Eye (tissue), 1 donor: Measurements from ENCODE around the gene ZSCAN12.
"Not testable (repeated sequence)": the region's sequence is repeated elsewhere in the genome, so short reads cannot be mapped to it uniquely, and the experiment has no call there.

Experiments
- DNase-seq: peaks from one replicate; pipeline ENCODE4 v3.0.0-alpha.2; 2015

Gene ZSCAN12

DNA sequence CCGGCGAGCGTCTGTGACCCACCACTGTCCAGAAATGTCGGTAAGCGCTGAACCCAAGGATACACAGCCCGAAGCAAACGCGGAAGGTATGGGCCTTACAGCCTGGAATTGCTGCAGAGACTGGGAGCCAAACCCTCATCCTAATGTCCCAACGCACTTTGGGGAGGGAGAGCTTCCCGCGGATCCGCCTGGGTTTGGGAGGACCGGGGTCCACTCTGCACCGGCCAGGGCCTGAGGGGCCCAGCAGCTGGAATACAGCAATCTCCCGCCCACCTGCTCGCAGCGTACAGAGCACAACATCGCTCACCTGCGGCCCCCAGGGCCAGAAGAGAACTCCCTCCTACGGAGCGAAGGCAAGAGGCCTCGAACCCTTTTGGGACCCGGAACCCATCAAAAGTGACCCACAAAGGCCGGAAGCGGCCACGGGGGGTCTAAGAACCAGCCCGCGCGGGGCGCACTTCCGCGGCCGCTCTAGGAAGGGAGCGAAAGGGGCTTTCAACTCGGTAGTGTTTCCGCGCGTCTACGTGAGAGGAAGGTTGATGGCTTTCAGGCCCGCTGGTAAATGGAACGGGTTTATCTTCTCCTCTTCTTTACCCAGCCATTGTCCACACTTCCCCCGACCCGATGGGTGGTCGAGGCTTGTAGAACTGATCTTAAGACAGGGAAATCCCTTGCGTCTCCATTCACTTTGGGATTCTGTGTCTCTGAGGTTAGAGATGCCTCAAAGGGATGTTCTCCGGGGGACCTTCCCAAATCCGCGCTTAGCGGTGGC lies at the start of gene ZSCAN12:
Gene ZSCAN12, minus strand, starts transcription at position 398 of the 772 bp plus-strand sequence. CDS start 1,342 bp downstream, outside the sequence.
- peak; percentile 96 for DNase-seq

DNA sequence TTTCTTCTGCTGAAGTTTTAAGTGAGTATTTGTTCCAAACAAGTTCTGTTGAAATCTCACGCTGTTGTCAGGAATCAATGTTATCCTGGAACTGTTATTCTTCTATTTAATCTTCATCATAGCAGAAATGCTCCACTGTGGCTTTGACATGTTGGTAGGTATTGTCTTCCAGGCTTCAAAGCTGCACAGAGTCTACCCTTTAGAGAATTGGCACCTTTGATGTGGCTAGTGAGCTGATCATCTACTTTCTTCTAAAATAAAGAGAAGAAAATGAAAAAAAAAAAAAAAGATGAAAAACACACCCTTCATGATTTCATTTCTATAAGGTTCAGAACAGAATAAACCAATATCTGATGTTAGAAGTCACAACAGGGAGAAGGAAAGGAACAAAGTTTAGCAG lies 49.5 kb upstream of the ZSCAN12 start:
- no peak for DNase-seq

GRCh38 chr6:28447512-28447906 lies 48.0 kb upstream of the ZSCAN12 start:
- DNase-seq, result not testable (repeated sequence)

DNA sequence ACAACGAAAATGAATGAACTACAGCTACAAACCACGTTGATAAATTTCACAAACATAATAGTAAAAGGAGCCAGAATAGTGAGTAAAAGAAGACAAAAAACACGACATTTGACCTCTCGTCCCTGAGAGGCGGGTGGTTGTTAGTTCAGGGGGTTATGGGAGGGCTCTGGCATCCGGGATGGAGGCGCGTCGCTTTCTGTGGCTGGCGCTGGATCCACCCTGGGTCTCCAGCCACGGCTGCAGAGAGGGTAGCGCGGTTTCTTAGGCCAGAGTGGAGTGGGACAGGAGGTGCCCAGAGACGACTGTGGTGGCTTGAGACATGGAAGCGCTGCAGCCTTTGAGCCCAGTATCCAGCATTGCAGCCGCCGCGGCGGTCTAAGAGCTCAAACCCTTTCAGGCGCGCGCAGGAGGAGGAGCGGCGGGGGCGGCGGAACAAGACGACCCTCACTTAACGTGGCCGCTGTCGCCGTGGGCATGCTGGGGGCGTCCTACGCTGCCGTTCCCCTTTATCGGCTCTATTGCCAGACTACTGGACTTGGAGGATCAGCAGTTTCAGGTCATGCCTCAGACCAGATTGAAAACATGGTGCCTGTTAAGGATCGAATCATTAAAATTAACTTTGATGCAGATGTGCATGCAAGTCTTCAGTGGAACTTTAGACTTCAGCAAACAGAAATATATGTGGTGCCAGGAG lies 47.4 kb upstream of the ZSCAN12 start:
- DNase-seq, result peak; percentile 76

DNA sequence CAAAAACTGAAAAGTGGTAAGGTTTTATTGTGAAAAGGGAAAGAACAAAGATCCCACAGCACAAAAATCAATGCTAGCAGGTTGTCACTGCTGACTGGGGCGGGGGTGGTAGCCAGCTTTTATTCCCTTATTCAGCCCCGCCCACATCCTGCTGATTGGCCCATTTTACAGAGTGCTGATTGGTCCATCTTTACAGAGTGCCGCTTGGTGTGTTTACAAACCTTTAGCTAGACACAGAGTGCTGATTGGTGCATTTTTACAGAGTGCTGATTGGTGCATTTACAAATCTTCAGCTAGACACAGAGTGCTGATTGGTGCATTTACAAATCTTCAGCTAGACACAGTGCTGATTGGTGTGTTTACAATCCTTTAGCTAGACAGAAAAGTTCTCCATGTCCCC lies 45.2 kb upstream of the ZSCAN12 start:
- DNase-seq, result peak; percentile 8

DNA sequence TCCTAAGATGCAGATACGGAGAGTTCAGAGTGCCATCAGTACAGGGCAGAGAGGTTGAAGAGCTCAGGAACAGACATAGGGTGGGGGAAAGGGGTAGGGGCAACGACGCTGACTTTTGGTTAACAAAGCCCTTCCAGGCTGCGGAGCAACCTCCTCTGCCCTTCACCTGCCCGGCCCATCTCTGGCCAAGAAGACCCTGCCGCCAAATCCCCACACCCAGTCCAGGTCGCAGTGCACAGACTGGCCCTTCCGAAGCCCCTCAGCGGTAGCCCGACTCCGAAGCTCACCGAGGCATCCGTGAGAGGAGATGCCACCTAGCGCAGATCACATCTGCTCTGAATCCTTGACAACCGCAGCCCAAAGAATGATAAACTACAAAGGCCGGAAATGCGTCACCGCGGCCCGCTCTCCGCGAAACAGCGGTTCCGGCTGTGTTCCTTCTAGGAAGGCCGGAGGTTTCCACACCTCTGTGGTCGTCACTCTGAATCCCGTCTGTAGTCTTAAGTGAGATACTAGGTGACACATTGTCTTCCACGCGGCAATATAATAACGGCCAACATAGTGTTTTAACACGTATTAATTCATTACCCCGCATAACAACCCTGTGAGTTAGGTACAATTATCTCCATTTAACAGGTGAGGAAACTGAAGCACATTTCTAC lies 43.7 kb upstream of the ZSCAN12 start, which contains the start of gene ZSCAN23:
Gene ZSCAN23, minus strand, starts transcription at position 380 of the 662 bp plus-strand sequence. CDS start 7,225 bp downstream, outside the sequence.
- peak; percentile 96 for DNase-seq

DNA sequence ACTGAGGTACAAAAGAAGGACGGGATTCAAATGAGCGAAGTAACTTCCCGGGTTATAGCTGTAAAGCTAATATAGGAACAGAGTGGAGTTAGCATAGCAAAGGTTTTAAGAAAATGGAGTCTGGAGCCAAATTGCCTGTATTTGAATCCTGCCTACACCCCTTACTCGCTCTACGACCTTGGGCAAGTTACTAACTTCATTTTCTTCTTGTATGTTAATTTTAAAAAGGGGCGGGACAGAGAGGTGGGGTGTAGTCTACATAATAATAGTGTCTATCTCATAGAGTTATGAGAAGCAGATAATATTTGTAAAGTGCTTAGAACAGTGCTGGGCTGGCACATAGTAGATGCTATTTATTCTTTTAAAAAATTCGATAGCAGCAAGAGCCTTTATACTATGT lies 43.0 kb upstream of the ZSCAN12 start:
- no peak for DNase-seq

GRCh38 chr6:28436404-28436803 lies 36.9 kb upstream of the ZSCAN12 start:
- DNase-seq, result no peak

- DNase-seq, result no peak
Measured at GRCh38 chr6:28433119-28433518, 33.6 kb upstream of the ZSCAN12 start.

DNA sequence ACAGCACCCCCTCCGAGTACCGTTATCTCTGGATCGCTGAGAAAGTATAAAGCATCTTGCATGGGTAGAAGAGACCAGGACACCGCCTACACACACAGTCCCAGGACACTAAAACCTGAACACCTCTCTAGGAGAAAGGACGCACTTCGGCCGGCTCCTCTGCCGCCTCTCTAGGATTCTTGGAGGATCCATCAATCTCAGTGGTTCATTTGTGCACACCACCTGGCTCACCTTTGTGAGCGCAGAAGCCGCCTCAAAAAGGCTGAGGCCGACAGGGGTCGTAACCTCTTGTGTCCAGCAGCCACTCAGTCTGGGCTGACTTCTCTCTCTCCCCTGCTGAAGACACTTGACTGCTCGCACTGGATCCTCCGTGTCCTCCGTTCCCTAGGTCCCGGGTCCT lies 30.2 kb upstream of the ZSCAN12 start:
- DNase-seq, result peak; percentile 40

GRCh38 chr6:28425944-28426541 lies 26.5 kb upstream of the ZSCAN12 start:
- DNase-seq, result no peak

GRCh38 chr6:28424163-28424562 lies 24.6 kb upstream of the ZSCAN12 start:
- DNase-seq, result no peak

DNA sequence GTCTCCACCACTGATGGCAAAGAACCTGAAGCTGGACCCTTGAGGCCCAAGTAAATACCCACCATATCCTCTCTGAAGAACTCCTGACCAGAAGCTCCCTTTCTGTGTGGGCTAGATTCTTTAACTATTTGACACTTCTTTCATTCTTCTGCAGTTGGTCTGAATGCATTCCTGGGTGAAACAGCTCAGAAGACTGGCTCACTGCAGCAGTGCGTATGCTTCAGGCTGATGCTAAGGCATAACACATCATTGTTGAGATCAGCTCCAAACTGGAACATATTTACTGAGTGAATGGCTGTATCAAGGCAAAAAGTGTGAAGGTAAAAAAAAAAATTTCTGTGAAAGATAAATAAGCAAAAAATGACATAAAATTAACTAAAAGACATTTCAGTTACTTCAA lies 24.0 kb upstream of the ZSCAN12 start:
- no peak for DNase-seq

DNA sequence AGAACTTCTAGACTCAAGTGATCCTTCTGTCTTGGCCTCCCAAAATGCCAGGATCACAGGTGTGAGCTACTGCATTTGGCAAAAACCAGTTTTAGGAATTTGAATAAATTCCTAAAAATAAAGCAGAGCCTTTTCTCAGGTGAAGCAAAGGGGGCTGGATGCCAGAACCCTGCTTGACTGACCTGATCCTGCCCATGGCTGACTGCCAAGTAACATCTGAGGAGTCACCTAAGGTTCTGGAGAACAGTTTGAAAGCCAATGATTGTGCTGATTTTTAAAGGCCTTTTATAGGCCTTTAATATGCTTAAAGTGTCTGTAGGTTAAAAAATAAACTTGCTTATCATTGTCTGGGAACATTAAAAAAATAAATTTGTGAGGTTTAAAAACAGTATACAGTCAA lies 14.1 kb upstream of the ZSCAN12 start:
- no peak for DNase-seq

DNA sequence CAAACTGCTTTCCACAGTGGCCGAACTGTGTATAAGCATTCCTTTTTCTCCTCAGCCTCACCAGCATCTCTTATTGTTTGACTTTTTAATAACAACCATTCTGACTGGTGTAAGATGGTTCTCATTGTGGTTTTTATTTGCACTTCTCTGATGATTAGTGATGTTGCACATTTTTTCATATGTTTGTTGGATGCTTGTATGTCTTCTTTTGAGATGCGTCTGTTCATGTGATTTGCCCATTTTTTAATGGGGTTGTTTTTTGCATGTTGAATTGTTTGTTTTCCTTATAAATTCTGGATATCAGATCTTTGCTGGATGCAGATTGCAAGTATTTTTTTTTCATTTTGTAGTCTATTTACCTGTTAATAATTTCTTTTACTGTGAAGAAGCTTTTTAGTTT lies 11.2 kb upstream of the ZSCAN12 start:
- DNase-seq, result no peak

DNA sequence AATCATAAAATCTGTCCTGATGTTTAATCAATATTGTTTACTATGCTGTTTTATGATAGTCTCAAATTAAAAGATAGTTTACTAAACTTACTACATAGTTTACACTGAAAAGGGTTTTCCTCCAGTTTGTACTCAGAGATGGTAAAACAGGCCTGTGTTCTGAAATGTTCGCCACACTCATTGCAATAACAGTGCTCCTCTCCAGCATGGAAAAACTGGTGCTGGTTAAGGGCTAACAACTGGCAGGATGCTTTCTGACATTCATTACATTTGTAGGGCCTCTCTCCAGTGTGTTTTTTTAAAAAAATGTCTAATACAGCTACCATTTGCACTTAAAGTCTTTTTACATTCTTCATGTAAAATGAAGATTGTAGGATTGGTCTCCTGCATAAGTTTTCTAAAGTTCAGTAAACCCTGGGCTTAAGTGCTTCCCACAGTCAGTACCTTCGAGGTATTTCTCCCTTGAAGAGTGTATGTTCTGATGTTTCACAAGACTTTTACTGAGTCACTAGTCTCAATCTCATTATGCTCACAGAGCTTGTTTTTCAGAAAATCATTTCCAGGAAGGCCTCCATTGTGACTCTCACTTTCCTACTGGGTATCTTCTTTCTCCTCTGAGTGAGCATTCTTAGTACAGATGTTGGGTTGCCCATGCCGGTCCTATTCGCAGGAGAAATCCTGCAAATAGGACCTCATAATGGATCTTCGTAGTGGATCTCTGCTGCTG lies 8.7 kb upstream of the ZSCAN12 start:
- DNase-seq, result no peak

DNA sequence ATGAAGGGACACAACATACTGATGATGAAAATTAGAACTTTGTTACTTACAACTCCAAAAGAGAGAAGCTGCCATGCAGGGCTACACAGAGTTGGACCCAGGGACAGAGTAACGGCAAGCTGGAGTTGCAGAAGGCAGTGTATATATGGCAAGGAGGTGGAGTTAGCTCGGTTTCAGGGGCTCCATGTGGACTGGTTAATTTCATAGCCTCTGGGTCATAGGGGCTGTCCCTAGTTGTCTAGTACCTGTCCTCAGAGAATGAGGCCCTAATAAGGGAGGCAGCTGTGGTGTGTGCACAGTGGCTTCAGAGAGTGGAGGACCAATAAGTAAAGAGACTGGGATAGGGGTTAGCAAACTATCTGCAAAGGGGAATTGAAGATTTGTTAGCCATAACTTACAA lies 7.9 kb upstream of the ZSCAN12 start:
- DNase-seq, result no peak

DNA sequence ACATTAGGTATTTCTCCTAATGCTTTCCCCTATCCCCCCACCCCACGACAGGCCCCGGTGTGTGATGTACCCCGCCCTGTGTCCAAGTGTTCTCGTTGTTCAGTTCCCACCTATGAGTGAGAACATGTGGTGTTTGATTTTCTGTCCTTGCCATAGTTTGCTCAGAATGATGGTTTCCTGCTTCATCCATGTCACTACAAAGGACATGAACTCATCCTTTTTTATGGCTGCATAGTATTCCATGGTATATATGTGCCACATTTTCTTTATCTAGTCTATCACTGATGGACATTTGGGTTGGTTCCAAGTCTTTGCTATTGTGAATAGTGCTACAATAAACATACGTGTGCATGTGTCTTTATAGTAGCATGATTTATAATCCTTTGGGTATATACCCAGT lies 4.4 kb upstream of the ZSCAN12 start:
- not testable (repeated sequence) for DNase-seq

- no peak for DNase-seq
Measured at GRCh38 chr6:28402197-28402596, 2.6 kb upstream of the ZSCAN12 start.

DNA sequence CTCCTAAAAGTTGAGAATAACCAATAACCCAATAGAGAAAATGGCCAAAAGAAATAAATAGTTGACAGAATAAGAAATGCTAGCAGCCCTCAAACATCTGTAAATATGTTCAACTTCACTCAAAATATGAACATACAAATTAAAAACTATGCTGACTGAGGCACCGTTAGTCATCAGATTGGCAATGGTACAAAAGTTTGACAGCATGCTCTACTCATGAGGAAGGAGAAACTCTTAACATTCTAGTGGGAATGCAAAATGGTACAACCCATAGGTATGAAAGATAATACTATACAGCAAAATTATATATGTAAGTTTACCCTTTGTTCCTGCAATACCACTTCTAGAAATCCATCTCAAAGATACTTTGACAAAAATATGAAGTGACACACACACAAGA lies 1.6 kb upstream of the ZSCAN12 start:
- no peak for DNase-seq

GRCh38 chr6:28400122-28400451 lies 540 bp upstream of the ZSCAN12 start:
- DNase-seq, result no peak

DNA sequence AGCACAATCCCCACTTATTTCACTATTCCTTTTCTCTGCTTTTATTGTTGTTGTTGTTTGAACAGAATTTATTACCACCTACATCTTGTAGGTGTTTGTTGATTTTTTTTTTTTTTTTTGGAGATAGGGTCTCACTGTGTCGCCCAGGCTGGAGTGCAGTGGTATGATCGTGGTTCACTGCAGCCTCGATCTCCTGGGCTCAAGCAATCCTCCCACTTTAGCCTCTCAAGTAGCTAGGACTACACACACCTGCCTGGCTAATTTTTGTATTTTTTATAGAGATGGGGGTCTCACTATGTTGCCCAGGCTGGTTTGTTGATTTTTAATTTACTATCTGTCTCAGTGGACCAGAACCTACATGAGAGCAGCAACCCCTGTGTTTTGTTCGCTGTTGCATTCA lies 3.6 kb downstream of the ZSCAN12 start:
- no peak for DNase-seq
